Fibroblast of pulmonary artery (primary cell): ENCODE data around the gene IRX4.

Experiments used
- DNase-seq: peaks from one replicate; pipeline ENCODE4 v3.0.0-alpha.2; 2010; ENCODE audit warnings: low read depth
- H3K4me3 ChIP-seq: replicated peaks from 2 replicates; pipeline ENCODE4 v1.5.1; 2011; ENCODE audit warnings: low read depth, mild to moderate bottlenecking, control low read depth, low read length, moderate library complexity
- CTCF ChIP-seq: IDR thresholded peaks from 2 replicates; pipeline ENCODE4 v1.5.1; 2011; ENCODE audit warnings: mild to moderate bottlenecking, control low read depth, low read length, inconsistent platforms; ENCODE audit errors: missing control alignments

Gene IRX4

GRCh38 chr5:1897816-1898450 is 15.2 kb upstream of the IRX4 start:
- H3K4me3 ChIP-seq, result no peak overlapping the region
- DNase-seq, result no peak
- no peak for TF ChIP-seq CTCF

- DNase-seq, result no peak
- TF ChIP-seq CTCF, result no peak
- no peak overlapping the region for H3K4me3 ChIP-seq
Measured at GRCh38 chr5:1897386-1897785, 14.7 kb upstream of the IRX4 start.

GRCh38 chr5:1896602-1897376 is 14.1 kb upstream of the IRX4 start:
- H3K4me3 ChIP-seq, result no peak overlapping the region
- no peak for DNase-seq
- TF ChIP-seq CTCF, result no peak

GRCh38 chr5:1895739-1896420 is 13.2 kb upstream of the IRX4 start:
- no peak for TF ChIP-seq CTCF
- no peak for DNase-seq
- H3K4me3 ChIP-seq, result no peak overlapping the region

GRCh38 chr5:1894243-1894642 is 11.5 kb upstream of the IRX4 start:
- no peak for TF ChIP-seq CTCF

GRCh38 chr5:1893754-1894153 is 11.0 kb upstream of the IRX4 start:
- no peak for DNase-seq
- no peak for TF ChIP-seq CTCF
- H3K4me3 ChIP-seq, result no peak overlapping the region

More at GRCh38 chr5:1894243-1894642, 11.5 kb upstream of the IRX4 start:
- H3K4me3 ChIP-seq, result no peak overlapping the region
- DNase-seq, result no peak
